GM12892 (cell line): ENCODE measurements around the gene SORCS2.

Source experiments
- POLR2AphosphoS5 ChIP-seq: IDR thresholded peaks from 2 replicates; pipeline ENCODE4 v1.6.1; 2011; ENCODE audit warnings: low read depth, low read length, control low read depth
- TAF1 ChIP-seq: IDR thresholded peaks from 2 replicates; pipeline ENCODE4 v1.6.1; 2011; ENCODE audit warnings: low read depth, mild to moderate bottlenecking, control low read depth, low read length, borderline replicate concordance

- no peak for TF ChIP-seq POLR2AphosphoS5
- no peak for TF ChIP-seq TAF1
Measured at GRCh38 chr4:7628432-7628831, 436.1 kb downstream of the SORCS2 start.
